Fibroblast of the aortic adventitia (primary cell): ENCODE measurements around the gene WWC2. TPM values are rescaled to one million over a fixed set of nuclear protein-coding genes. Genes with fewer than 3 reads are reported as not detected.

ENCODE experiments used
- DNase-seq: peaks from one replicate; pipeline ENCODE4 v3.0.0-alpha.2; 2010; ENCODE audit warnings: low read depth
- H3K4me3 ChIP-seq: 2 replicates; pipeline ENCODE4 v1.5.1; 2011; ENCODE audit warnings: low read depth, mild to moderate bottlenecking, control low read depth, low read length, moderate library complexity
- total RNA-seq: library from RNA; depleted of rRNA; stranded (reverse); fragments of >200 nt; gene quantifications from 2 replicates; pipeline ENCODE4 v1.2.3, GENCODE V29; 2012; ENCODE audit warnings: low replicate concordance
- TF ChIP-seq, protein P1 (sequence below): IDR thresholded peaks from 2 replicates; pipeline ENCODE4 v1.5.1; 2011; ENCODE audit warnings: mild to moderate bottlenecking, low read length, control low read depth, inconsistent platforms; ENCODE audit not compliant: insufficient read depth

The WWC2 gene
- total RNA-seq, 1 donor: 21.5 TPM

GRCh38 chr4:183240581-183241321 is 141.7 kb downstream of the WWC2 start:
- TF ChIP-seq, protein P1, sequence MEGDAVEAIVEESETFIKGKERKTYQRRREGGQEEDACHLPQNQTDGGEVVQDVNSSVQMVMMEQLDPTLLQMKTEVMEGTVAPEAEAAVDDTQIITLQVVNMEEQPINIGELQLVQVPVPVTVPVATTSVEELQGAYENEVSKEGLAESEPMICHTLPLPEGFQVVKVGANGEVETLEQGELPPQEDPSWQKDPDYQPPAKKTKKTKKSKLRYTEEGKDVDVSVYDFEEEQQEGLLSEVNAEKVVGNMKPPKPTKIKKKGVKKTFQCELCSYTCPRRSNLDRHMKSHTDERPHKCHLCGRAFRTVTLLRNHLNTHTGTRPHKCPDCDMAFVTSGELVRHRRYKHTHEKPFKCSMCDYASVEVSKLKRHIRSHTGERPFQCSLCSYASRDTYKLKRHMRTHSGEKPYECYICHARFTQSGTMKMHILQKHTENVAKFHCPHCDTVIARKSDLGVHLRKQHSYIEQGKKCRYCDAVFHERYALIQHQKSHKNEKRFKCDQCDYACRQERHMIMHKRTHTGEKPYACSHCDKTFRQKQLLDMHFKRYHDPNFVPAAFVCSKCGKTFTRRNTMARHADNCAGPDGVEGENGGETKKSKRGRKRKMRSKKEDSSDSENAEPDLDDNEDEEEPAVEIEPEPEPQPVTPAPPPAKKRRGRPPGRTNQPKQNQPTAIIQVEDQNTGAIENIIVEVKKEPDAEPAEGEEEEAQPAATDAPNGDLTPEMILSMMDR: no peak
- H3K4me3 ChIP-seq: no peak overlapping the region
- no peak for DNase-seq

GRCh38 chr4:183241322-183241640 is 142.2 kb downstream of the WWC2 start:
- TF ChIP-seq, protein P1: no peak
- H3K4me3 ChIP-seq: no peak overlapping the region
- peak; percentile 35 for DNase-seq

DNA sequence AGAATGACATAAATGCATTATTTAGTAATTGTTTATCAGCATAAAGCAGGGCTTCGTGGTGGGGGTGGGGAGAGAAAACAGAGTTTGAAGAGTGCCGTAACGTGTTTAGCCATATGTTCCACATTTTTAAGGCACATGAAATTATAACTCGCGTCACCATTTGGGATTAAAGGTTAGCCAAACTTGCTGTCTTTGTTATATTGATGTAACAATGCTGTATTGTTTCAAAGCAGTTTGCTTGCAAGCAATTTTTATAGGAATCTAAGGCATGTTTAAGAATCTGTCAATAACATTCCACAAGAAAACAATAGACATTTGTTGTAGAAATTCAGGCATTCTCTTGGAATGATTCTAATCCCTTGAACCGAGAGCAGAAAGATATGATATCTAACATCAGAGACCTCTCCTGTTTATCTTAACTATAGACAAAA is 142.7 kb downstream of the WWC2 start:
- no peak overlapping the region for H3K4me3 ChIP-seq
- TF ChIP-seq, protein P1: no peak
- DNase-seq: peak; percentile 16

GRCh38 chr4:183242291-183242690 is 143.2 kb downstream of the WWC2 start:
- DNase-seq: no peak
- TF ChIP-seq, protein P1: no peak
- no peak overlapping the region for H3K4me3 ChIP-seq

DNA sequence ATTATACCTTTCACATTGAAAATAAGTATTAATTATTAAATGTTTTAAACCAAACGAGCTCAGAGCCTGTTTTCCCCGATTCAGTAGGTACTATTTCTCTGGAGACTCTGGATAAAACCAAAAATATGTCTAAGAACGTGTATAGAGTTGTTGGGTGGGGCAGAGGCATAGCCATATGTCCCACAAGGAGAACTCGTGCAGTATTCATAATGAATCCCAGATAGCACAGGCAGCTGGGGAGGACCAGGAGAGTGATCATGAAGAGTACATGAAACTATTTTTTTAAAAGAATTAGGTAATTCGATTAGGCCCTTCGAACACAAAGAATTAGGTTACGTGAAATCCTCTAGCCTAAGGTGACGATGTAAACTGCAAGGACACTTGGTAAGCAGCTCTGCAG is 145.0 kb downstream of the WWC2 start:
- no peak for DNase-seq
- TF ChIP-seq, protein P1: no peak

GRCh38 chr4:183244506-183244905 is 145.4 kb downstream of the WWC2 start:
- DNase-seq: no peak
- TF ChIP-seq, protein P1: no peak

More for the DNA sequence above, 145.0 kb downstream of the WWC2 start:
- no peak overlapping the region for H3K4me3 ChIP-seq

DNA sequence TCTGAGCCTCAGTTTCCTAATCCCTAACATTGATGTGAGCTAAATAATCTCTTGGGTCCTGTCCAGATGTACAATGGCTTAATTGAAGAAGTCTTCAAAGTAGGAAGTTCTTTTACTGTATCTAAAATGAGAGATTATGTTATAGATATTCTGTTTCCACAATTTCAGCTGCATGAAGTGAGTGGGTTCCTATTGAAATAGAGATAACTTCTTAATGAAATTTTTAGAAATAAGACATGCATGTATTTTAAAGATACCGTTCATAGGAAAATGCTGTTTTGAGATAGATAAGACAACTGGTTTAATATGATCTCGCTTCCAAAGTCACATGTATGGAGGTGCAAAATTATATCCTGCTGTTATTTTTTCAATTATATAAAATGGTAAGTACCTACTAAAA is 149.1 kb downstream of the WWC2 start:
- DNase-seq: no peak
- TF ChIP-seq, protein P1: no peak
- no peak overlapping the region for H3K4me3 ChIP-seq

More at GRCh38 chr4:183244506-183244905, 145.4 kb downstream of the WWC2 start:
- no peak overlapping the region for H3K4me3 ChIP-seq
